DMS 273 treated with DMSO at 0.1 percent for 48 hours (cell line): ENCODE data around the gene TMIGD3.

Experiments used
- DNase-seq: peaks from one replicate; lab custom pipeline; 2025; lab: John Stamatoyannopoulos, UW

TMIGD3 gene

GRCh38 chr1:111446967-111447892, 56.2 kb downstream of the TMIGD3 start:
- no peak for DNase-seq

- DNase-seq: no peak
Measured at GRCh38 chr1:111446546-111446945, 56.9 kb downstream of the TMIGD3 start.

- DNase-seq: no peak
Measured at GRCh38 chr1:111444031-111444430, 59.4 kb downstream of the TMIGD3 start.

GRCh38 chr1:111442457-111442856, 61.0 kb downstream of the TMIGD3 start:
- DNase-seq: no peak

- no peak for DNase-seq
Measured at GRCh38 chr1:111441573-111442192, 61.8 kb downstream of the TMIGD3 start.

- no peak for DNase-seq
Measured at GRCh38 chr1:111439461-111440351, 63.7 kb downstream of the TMIGD3 start.

- no peak for DNase-seq
Measured at GRCh38 chr1:111436726-111437125, 66.7 kb downstream of the TMIGD3 start.
